Endometrial microvascular endothelial cells (primary cell): ENCODE data around the gene PTH1R. TPM values are rescaled to one million over a fixed set of nuclear protein-coding genes. Genes with fewer than 3 reads are reported as not detected.

Experiments used
- in situ Hi-C: cut with HindIII; loops from 2 replicates; pipeline ENCODE4 v1.10.0; 2017; ENCODE audit warnings: low sequenced_read_pairs, low pct_unique_long_range_greater_than_20kb; ENCODE audit errors: inconsistent ontology term
- total RNA-seq: library from RNA; depleted of rRNA; stranded (reverse); fragments of >200 nt; gene quantifications from one replicate; pipeline ENCODE4 v1.2.3, GENCODE V29; 2015; ENCODE audit errors: inconsistent ontology term

Gene PTH1R
- total RNA-seq, 1 donor from 2014 or later, result not detected

- in situ Hi-C loops, result no loop called here
Observed at GRCh38 chr3:46921041-46921440, 43.5 kb downstream of the PTH1R start.

GRCh38 chr3:46921871-46922271, 44.4 kb downstream of the PTH1R start:
- in situ Hi-C loops, result no loop called here

- in situ Hi-C loops, result no loop called here
Observed at GRCh38 chr3:46922426-46922825, 44.9 kb downstream of the PTH1R start.

- in situ Hi-C loops, result no loop called here
Observed at GRCh38 chr3:46922871-46923558, 45.5 kb downstream of the PTH1R start.

- in situ Hi-C loops, result no loop called here
Observed at GRCh38 chr3:46923559-46924350, 46.2 kb downstream of the PTH1R start.

GRCh38 chr3:46924921-46925584, 47.5 kb downstream of the PTH1R start:
- in situ Hi-C loops, result no loop called here

GRCh38 chr3:46925585-46925934, 48.0 kb downstream of the PTH1R start:
- in situ Hi-C loops, result no loop called here

- in situ Hi-C loops, result no loop called here
Observed at GRCh38 chr3:46926039-46926438, 48.5 kb downstream of the PTH1R start.

GRCh38 chr3:46926447-46926846, 48.9 kb downstream of the PTH1R start:
- in situ Hi-C loops, result no loop called here

- in situ Hi-C loops, result no loop called here
Observed at GRCh38 chr3:46926871-46927717, 49.6 kb downstream of the PTH1R start.

GRCh38 chr3:46927718-46928073, 50.2 kb downstream of the PTH1R start:
- in situ Hi-C loops, result no loop called here

- in situ Hi-C loops, result no loop called here
Observed at GRCh38 chr3:46928282-46928681, 50.8 kb downstream of the PTH1R start.

GRCh38 chr3:46929324-46929723, 51.8 kb downstream of the PTH1R start:
- in situ Hi-C loops, result no loop called here

- in situ Hi-C loops, result no loop called here
Observed at GRCh38 chr3:46930166-46930944, 52.8 kb downstream of the PTH1R start.

- in situ Hi-C loops, result no loop called here
Observed at GRCh38 chr3:46930945-46931403, 53.5 kb downstream of the PTH1R start.

GRCh38 chr3:46931631-46932331, 54.3 kb downstream of the PTH1R start:
- in situ Hi-C loops, result no loop called here

- in situ Hi-C loops, result no loop called here
Observed at GRCh38 chr3:46932455-46933225, 55.1 kb downstream of the PTH1R start.
